ENCODE results near the gene KLHL29.
"Not testable (repeated sequence)": the region's sequence is repeated elsewhere in the genome, so short reads cannot be mapped to it uniquely, and the experiment has no call there.

Gene KLHL29

DNA sequence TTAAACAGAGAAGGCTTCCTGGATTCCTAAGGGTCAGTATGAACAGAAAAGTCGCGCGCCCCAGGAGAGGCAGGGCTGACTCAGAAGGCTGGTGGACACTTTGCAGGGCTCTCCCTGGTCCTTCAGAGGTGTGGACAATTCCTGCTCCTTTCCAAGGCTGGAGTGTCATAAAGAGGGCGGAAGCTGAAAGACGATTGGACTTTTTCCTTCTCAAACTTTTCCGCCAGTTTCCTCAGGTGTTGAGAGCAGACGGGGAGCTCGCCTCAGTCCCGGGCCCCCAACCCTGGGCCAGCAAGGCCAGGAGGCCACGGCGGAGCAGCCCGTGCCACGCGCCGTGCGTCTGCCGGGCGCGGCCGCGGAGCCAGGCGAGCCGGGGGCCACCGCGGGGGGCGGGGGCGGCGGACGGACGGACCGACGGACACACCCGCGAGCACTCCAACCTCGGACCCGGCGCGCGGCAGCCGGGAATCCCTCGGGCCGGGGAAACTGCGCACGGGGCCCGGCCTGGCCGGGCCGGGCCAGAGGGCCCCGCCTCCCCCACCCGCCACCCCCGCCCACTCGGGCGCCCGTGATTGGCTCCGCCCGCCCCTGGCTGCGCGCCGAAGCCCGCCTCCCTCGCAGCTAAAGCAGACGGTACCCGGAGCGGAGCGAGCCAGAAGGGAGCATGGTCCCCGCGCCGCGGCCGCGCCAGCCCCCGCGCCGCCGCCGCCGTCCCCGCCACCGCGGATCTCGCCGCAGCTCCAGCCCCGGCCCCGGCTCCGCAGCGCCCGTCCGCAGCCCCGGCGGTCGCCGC, at the start of gene KLHL29:
Gene KLHL29, plus strand, starts transcription at position 629 of the 793 bp plus-strand sequence. CDS start 177,018 bp downstream, outside the sequence.
- TF ChIP-seq ZFX (IDR thresholded peaks at IDR 0.05): 0 out of 2 replicates have a peak, but pooled peaks have one; percentile 19
- TF ChIP-seq, protein P1, sequence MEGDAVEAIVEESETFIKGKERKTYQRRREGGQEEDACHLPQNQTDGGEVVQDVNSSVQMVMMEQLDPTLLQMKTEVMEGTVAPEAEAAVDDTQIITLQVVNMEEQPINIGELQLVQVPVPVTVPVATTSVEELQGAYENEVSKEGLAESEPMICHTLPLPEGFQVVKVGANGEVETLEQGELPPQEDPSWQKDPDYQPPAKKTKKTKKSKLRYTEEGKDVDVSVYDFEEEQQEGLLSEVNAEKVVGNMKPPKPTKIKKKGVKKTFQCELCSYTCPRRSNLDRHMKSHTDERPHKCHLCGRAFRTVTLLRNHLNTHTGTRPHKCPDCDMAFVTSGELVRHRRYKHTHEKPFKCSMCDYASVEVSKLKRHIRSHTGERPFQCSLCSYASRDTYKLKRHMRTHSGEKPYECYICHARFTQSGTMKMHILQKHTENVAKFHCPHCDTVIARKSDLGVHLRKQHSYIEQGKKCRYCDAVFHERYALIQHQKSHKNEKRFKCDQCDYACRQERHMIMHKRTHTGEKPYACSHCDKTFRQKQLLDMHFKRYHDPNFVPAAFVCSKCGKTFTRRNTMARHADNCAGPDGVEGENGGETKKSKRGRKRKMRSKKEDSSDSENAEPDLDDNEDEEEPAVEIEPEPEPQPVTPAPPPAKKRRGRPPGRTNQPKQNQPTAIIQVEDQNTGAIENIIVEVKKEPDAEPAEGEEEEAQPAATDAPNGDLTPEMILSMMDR (conservative IDR thresholded peaks at IDR 0.05): no peak
- peak within 1 kb of the TSS; percentile 60 for H3K27ac ChIP-seq

DNA sequence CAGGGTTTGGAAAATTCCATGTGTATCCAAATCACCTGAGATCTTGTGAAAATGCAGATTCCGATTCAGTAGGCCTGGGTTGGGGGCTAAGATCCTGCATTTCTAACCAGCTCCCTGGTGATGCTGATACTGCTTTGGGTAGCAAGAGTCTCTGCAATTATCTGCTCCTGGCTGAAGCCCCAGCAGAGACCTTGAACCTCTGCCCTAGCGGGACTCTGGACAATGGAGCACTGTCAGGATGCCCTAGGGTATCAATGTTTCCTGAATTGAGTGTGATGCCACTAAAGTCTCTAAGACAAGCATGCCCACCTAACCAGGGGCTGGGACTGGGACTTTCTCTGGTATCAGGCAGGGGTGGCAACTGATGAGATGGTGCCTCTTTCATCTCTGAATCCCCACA, 49.4 kb upstream of the KLHL29 start:
- TF ChIP-seq ZFX (IDR thresholded peaks at IDR 0.05): no peak
- no peak overlapping the region for H3K27ac ChIP-seq

DNA sequence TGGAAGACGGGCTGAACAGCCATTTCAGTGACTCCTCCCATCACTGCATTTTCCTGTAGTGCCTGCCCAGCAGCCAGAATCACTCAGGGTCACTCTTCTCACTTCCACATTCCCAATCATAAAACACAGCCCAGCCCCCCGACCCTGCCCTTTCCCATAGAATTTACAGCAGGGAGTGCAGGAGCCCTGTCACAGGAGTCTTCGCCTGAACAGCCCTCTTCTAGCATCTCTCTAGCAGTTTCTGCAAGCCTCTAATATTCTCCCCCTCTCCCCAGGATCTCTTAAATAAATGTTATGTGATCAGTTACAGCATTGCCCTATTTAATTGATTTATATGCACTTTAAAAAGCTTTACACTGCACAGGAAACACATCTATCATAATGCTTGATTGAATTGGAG, 42.9 kb upstream of the KLHL29 start:
- no peak overlapping the region for H3K27ac ChIP-seq
- TF ChIP-seq, protein P1 (conservative IDR thresholded peaks at IDR 0.05): no peak
- no peak for TF ChIP-seq ZFX (IDR thresholded peaks at IDR 0.05)

DNA sequence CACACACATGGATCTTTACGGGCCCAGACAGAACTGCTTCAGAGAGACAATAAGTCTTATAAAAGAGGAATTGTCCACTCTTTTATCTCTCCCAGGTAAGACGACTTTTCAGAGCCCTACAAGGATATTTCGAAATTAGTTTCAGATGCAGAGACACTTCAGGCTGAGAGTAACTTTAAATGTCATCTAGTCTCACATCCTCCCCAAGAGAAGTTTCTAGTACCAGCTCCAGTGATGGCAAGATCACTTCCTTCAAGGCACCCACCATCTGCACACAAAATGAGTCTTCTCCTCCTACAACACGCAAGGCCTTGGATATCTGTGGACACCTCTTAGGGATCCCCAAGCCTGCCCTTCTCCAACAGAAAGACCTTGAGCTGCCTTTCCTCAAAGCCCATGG, 39.0 kb upstream of the KLHL29 start:
- TF ChIP-seq, protein P1 (conservative IDR thresholded peaks at IDR 0.05): no peak
- TF ChIP-seq ZFX (IDR thresholded peaks at IDR 0.05): no peak
- H3K27ac ChIP-seq: no peak overlapping the region

DNA sequence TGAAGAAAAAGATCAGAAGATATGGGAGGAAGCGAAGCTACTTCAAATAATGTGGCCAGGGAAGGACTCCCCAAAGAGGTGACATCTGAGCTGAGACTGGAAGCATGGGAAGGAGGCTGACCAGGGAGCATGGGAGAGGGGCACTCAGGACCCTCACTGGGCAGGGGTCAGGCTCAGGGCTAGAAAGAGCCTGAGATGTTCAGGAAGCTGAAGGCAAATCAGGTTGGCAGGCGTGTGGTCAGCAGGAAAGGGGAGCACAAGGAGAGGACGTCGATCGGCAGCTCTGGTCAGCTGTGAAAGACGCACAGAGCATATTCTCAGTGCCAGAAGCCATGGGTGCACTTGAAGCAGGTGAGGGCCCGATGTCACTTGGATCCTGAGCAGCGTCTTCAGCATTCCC, 38.2 kb upstream of the KLHL29 start:
- TF ChIP-seq ZFX (IDR thresholded peaks at IDR 0.05): no peak
- TF ChIP-seq, protein P1 (conservative IDR thresholded peaks at IDR 0.05): no peak
- no peak overlapping the region for H3K27ac ChIP-seq

DNA sequence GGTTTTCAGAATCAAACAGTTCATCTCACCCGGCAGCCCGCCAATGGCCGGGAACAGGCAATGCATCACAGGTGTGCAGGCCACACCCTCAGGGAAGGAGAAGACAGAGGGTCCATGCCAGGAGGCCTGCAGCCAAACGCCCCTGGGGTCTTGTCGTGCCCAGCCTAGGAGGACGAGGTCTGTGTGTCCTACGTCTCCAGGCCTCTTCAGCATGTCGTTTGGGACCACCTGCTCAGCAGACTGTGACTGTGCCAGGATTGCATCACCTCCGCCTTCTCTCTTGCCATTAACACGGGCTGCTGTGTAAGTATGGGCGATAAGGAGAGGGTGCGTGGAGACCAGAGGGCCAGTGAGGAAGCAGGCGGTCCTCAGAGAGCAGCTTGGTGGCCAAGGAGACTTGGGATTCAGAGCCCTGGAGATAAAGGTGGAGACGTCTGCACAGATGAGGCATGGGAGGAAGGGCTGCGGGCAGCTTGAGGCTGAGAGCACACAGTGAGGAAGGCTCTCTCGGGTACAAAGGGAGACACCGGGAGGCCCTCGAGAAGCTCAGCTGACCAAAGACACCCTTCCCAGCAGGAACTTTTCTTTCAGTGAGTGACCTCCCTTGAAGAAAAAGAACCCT, 37.4 kb upstream of the KLHL29 start:
- H3K27ac ChIP-seq: no peak overlapping the region
- TF ChIP-seq ZFX (IDR thresholded peaks at IDR 0.05): no peak
- TF ChIP-seq, protein P1 (conservative IDR thresholded peaks at IDR 0.05): no peak

DNA sequence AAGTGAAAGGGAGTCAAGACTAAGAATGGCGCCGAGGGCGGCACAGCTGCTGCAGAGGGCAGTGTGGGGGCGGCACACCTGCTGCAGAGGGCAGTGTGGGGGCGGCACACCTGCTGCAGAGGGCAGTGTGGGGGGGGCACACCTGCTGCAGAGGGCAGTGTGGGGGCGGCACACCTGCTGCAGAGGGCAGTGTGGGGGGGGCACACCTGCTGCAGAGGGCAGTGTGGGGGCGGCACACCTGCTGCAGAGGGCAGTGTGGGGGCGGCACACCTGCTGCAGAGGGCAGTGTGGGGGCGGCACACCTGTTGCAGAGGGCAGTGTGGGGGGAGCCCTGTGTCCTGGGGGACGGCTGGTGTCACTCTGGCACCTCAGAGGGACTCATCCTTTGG, 36.9 kb upstream of the KLHL29 start:
- H3K27ac ChIP-seq: not testable (repeated sequence)

DNA sequence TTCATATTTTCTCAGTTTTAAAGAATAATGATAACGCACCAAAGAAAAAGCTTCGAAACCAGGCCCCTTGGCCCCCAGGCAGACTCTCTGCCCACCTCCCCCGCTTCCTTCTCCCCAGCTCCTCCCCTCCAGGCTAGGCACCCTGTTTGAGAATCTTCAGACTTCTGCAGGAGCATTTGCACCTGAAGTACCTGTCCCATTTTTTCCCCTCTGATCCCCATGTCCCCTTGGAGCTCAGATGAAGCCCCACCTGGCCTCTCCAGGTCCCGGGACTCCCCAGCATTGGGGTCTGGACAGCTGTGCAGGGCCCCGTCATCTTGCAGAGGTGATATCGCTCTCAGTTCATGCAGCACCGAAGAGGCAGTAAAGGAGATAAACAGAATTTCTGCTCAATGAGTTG, 35.5 kb upstream of the KLHL29 start:
- TF ChIP-seq, protein P1 (conservative IDR thresholded peaks at IDR 0.05): no peak
- TF ChIP-seq ZFX (IDR thresholded peaks at IDR 0.05): no peak
- no peak overlapping the region for H3K27ac ChIP-seq
